Measurements from ENCODE around the gene LRP1-AS. TPM values are rescaled to one million over a fixed set of nuclear protein-coding genes. Genes with fewer than 3 reads are reported as not detected.

The LRP1-AS gene
- total RNA-seq, 1 experiment from 2014 or later: not detected

DNA sequence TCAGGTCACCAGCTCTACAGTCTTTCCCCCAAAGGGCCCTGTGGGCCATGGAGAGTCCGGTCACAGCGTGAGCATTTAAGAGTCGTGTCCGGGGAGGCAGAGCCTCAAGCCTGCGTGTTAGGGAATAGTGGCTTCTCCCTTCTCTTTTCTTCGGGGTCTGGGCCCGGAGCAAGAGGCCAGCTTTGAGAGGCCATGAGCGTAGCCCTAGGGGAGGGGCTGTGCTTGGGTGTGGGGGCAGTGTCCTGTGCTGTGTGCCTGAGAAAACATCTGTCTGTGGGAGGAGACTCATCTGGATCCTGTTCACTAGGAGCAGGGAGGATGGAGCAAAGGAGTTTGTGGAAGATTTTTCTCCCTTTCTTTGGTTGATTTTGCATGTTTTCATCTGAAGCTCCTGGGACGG is 5.3 kb downstream of the LRP1-AS start (continued):
- TF ChIP-seq, protein P1, sequence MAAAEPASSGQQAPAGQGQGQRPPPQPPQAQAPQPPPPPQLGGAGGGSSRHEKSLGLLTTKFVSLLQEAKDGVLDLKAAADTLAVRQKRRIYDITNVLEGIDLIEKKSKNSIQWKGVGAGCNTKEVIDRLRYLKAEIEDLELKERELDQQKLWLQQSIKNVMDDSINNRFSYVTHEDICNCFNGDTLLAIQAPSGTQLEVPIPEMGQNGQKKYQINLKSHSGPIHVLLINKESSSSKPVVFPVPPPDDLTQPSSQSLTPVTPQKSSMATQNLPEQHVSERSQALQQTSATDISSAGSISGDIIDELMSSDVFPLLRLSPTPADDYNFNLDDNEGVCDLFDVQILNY (CRISPR knock-in tag; IDR thresholded peaks at IDR 0.05): no peak
- TF ChIP-seq EMX1 (CRISPR knock-in tag; IDR thresholded peaks at IDR 0.05): no peak
- TF ChIP-seq ZNF396 (CRISPR knock-in tag; IDR thresholded peaks at IDR 0.05; ENCODE audit: borderline replicate concordance): no peak
- TF ChIP-seq NFYB (CRISPR knock-in tag; conservative IDR thresholded peaks at IDR 0.05; ENCODE audit: low read depth): no peak

DNA sequence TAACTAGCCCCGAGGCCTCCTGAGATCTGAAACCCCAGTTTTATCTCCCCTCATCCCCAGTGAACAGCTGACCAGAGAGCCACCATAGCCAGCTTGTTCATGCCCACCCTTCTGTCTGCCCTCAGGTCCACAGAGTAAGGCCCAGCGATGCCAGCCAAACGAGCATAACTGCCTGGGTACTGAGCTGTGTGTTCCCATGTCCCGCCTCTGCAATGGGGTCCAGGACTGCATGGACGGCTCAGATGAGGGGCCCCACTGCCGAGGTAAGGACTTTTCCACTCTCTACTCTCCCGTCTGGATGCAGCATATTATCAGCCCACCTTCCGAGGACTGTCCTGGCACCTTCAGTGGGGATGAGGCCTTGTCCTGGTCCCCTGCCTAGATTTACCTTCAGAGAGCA is 6.2 kb downstream of the LRP1-AS start:
- ATAC-seq: no peak
- no peak overlapping the region for H3K4me3 Mint-ChIP-seq
- H3K9me3 Mint-ChIP-seq: no peaks in the 10 kb centered on the region
- ChIA-PET CTCF (interaction anchor here (1.0 to 1.8 kb wide), 4 partner anchors 13 to 42 kb away, joined by 4 to 9 read pairs (median 4); partner anchors contain the start of gene LRP1), POLR2A (no interaction called here)
- DNase-seq (ENCODE audit: low spot score): no peak
- no peak overlapping the region; the same call in 1 of the 2 replicates for H3K27ac Mint-ChIP-seq
- no peak for TF ChIP-seq RELA (CRISPR knock-in tag; IDR thresholded peaks at IDR 0.05; ENCODE audit: borderline replicate concordance)
- TF ChIP-seq, protein P2, sequence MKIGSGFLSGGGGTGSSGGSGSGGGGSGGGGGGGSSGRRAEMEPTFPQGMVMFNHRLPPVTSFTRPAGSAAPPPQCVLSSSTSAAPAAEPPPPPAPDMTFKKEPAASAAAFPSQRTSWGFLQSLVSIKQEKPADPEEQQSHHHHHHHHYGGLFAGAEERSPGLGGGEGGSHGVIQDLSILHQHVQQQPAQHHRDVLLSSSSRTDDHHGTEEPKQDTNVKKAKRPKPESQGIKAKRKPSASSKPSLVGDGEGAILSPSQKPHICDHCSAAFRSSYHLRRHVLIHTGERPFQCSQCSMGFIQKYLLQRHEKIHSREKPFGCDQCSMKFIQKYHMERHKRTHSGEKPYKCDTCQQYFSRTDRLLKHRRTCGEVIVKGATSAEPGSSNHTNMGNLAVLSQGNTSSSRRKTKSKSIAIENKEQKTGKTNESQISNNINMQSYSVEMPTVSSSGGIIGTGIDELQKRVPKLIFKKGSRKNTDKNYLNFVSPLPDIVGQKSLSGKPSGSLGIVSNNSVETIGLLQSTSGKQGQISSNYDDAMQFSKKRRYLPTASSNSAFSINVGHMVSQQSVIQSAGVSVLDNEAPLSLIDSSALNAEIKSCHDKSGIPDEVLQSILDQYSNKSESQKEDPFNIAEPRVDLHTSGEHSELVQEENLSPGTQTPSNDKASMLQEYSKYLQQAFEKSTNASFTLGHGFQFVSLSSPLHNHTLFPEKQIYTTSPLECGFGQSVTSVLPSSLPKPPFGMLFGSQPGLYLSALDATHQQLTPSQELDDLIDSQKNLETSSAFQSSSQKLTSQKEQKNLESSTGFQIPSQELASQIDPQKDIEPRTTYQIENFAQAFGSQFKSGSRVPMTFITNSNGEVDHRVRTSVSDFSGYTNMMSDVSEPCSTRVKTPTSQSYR (CRISPR knock-in tag; IDR thresholded peaks at IDR 0.05): no peak
- TF ChIP-seq TCF7 (CRISPR knock-in tag; IDR thresholded peaks at IDR 0.05; ENCODE audit: low read depth): no peak
- no peak for TF ChIP-seq GABPB1 (CRISPR knock-in tag; IDR thresholded peaks at IDR 0.05)
- TF ChIP-seq, protein P3, sequence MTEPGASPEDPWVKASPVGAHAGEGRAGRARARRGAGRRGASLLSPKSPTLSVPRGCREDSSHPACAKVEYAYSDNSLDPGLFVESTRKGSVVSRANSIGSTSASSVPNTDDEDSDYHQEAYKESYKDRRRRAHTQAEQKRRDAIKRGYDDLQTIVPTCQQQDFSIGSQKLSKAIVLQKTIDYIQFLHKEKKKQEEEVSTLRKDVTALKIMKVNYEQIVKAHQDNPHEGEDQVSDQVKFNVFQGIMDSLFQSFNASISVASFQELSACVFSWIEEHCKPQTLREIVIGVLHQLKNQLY (CRISPR knock-in tag; IDR thresholded peaks at IDR 0.05): no peak
- TF ChIP-seq, protein P4, sequence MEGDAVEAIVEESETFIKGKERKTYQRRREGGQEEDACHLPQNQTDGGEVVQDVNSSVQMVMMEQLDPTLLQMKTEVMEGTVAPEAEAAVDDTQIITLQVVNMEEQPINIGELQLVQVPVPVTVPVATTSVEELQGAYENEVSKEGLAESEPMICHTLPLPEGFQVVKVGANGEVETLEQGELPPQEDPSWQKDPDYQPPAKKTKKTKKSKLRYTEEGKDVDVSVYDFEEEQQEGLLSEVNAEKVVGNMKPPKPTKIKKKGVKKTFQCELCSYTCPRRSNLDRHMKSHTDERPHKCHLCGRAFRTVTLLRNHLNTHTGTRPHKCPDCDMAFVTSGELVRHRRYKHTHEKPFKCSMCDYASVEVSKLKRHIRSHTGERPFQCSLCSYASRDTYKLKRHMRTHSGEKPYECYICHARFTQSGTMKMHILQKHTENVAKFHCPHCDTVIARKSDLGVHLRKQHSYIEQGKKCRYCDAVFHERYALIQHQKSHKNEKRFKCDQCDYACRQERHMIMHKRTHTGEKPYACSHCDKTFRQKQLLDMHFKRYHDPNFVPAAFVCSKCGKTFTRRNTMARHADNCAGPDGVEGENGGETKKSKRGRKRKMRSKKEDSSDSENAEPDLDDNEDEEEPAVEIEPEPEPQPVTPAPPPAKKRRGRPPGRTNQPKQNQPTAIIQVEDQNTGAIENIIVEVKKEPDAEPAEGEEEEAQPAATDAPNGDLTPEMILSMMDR (IDR thresholded peaks at IDR 0.05): no peak
- no peak for TF ChIP-seq ZNF121 (CRISPR knock-in tag; IDR thresholded peaks at IDR 0.05)
- TF ChIP-seq NFYB (CRISPR knock-in tag; conservative IDR thresholded peaks at IDR 0.05; ENCODE audit: low read depth): no peak
- TF ChIP-seq NR1H2 (CRISPR knock-in tag; IDR thresholded peaks at IDR 0.05): no peak
- TF ChIP-seq, protein P5, sequence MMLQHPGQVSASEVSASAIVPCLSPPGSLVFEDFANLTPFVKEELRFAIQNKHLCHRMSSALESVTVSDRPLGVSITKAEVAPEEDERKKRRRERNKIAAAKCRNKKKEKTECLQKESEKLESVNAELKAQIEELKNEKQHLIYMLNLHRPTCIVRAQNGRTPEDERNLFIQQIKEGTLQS (CRISPR knock-in tag; conservative IDR thresholded peaks at IDR 0.05): no peak
- TF ChIP-seq, protein P6, sequence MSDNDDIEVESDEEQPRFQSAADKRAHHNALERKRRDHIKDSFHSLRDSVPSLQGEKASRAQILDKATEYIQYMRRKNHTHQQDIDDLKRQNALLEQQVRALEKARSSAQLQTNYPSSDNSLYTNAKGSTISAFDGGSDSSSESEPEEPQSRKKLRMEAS (CRISPR knock-in tag; IDR thresholded peaks at IDR 0.05): no peak
- TF ChIP-seq ZNF317 (CRISPR knock-in tag; IDR thresholded peaks at IDR 0.05; ENCODE audit: borderline replicate concordance, low read depth): no peak
- TF ChIP-seq, protein P7, sequence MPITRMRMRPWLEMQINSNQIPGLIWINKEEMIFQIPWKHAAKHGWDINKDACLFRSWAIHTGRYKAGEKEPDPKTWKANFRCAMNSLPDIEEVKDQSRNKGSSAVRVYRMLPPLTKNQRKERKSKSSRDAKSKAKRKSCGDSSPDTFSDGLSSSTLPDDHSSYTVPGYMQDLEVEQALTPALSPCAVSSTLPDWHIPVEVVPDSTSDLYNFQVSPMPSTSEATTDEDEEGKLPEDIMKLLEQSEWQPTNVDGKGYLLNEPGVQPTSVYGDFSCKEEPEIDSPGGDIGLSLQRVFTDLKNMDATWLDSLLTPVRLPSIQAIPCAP (CRISPR knock-in tag; IDR thresholded peaks at IDR 0.05): no peak
- H3K4me1 Mint-ChIP-seq: peaks cover 6% of the 10 kb centered on the region
- no peaks in the 10 kb centered on the region for H3K27me3 Mint-ChIP-seq (ENCODE audit: low read depth)
- H3K36me3 Mint-ChIP-seq: peaks cover 71% of the 10 kb centered on the region

Measured in WTC11 (cell line).